PC-3 (cell line): Measurements from ENCODE around the gene SGTA. TPM values are rescaled to one million over a fixed set of nuclear protein-coding genes. Genes with fewer than 3 reads are reported as not detected.

ENCODE experiments used
- ATAC-seq: fragments of 200-7000 bp; cut with Tn5 transposase; 2 replicates; pipeline ENCODE4 v1.9.1; 2020; ENCODE audit warnings: mild to moderate bottlenecking, moderate library complexity
- BruUV-seq: library from RNA; stranded (reverse); fragments of 400-500 nt; replicated peaks from 2 replicates; lab custom pipeline; 2021; lab: Mats Ljungman, UMichigan
- CTCF ChIA-PET: fragments of 300-600 bp; sonication (Branson Sonifier 250); formaldehyde crosslinking; loops from one replicate; lab custom pipeline; 2022; ENCODE audit warnings: antibody characterized with exemption; lab: Charles Lee
- POLR2A ChIA-PET: fragments of 300-600 bp; sonication (Branson Sonifier 250); formaldehyde crosslinking; loops from one replicate; lab custom pipeline; 2022; ENCODE audit warnings: antibody characterized with exemption; ENCODE audit not compliant: unreplicated experiment; lab: Charles Lee
- DNase-seq: peaks from one replicate; pipeline ENCODE4 v3.0.0-alpha.2; 2015
- H2AFZ ChIP-seq: fragments of 300-600 bp; sonication (generic); 2 replicates; pipeline ENCODE4 v1.6.0; 2016; ENCODE audit warnings: antibody characterized with exemption, low read length
- H3F3A ChIP-seq: fragments of 300-600 bp; sonication (generic); one replicate; pipeline ENCODE4 v1.6.0; 2017; ENCODE audit warnings: antibody characterized with exemption, low read length, control low read depth, mild to moderate bottlenecking; ENCODE audit not compliant: unreplicated experiment
- H3K27ac ChIP-seq: fragments of 300-600 bp; sonication (generic); 2 replicates; pipeline ENCODE4 v1.5.1; 2016; ENCODE audit warnings: mild to moderate bottlenecking, low read length
- H3K27me3 ChIP-seq: fragments of 300-600 bp; sonication (generic); 2 replicates; pipeline ENCODE4 v1.6.1; 2016; ENCODE audit warnings: low read length, mixed read lengths
- H3K36me3 ChIP-seq: fragments of 300-600 bp; sonication (generic); 2 replicates; pipeline ENCODE4 v1.6.1; 2016; ENCODE audit warnings: low read depth, mixed run types, low read length, mixed read lengths
- H3K4me1 ChIP-seq: fragments of 300-600 bp; sonication (generic); 2 replicates; pipeline ENCODE4 v1.5.1; 2016; ENCODE audit warnings: low read length; ENCODE audit not compliant: insufficient read depth
- H3K4me2 ChIP-seq: fragments of 300-600 bp; sonication (generic); 2 replicates; pipeline ENCODE4 v1.6.0; 2016; ENCODE audit warnings: low read length
- H3K4me3 ChIP-seq: fragments of 300-600 bp; sonication (generic); 2 replicates; pipeline ENCODE4 v1.5.1; 2016; ENCODE audit warnings: mild to moderate bottlenecking, low read length, mixed read lengths
- H3K79me2 ChIP-seq: fragments of 300-600 bp; sonication (generic); 2 replicates; pipeline ENCODE4 v1.6.1; 2017; ENCODE audit warnings: low read length, mixed read lengths
- H3K9ac ChIP-seq: fragments of 300-600 bp; sonication (generic); 2 replicates; pipeline ENCODE4 v1.6.0; 2016; ENCODE audit warnings: mild to moderate bottlenecking, low read length
- H3K9me2 ChIP-seq: fragments of 300-600 bp; sonication (generic); replicated peaks from 2 replicates; pipeline ENCODE4 v1.6.1; 2016; ENCODE audit warnings: mixed run types, low read length, mixed read lengths
- H3K9me3 ChIP-seq: fragments of 300-600 bp; sonication (generic); 2 replicates; pipeline ENCODE4 v1.6.1; 2016; ENCODE audit warnings: low read length, mixed read lengths
- H4K20me1 ChIP-seq: fragments of 300-600 bp; sonication (generic); 2 replicates; pipeline ENCODE4 v1.6.1; 2016; ENCODE audit warnings: low read length, mixed read lengths
- EZH2 ChIP-seq: fragments of 300-600 bp; sonication (generic); IDR thresholded peaks from one replicate; pipeline ENCODE4 v1.6.1; 2017; ENCODE audit warnings: antibody characterized with exemption, mild to moderate bottlenecking, low read length; ENCODE audit not compliant: unreplicated experiment
- EZH2phosphoT487 ChIP-seq: fragments of 300-600 bp; sonication (generic); IDR thresholded peaks from 2 replicates; pipeline ENCODE4 v1.6.1; 2018; ENCODE audit warnings: mild to moderate bottlenecking, antibody characterized with exemption, low read length, borderline replicate concordance
- intact Hi-C: fragments of 100-400 bp; cut with micrococcal nuclease; formaldehyde crosslinking; loops from 2 replicates; pipeline ENCODE4 v1.9.0; 2023
- total RNA-seq: library from RNA; depleted of rRNA; stranded (reverse); fragments of >200 nt; gene quantifications from 2 replicates; pipeline ENCODE4 v1.2.3, GENCODE V29; 2014
- TF ChIP-seq, protein P1 (sequence below): fragments of 300-600 bp; sonication (generic); conservative IDR thresholded peaks from 2 replicates; pipeline ENCODE4 v1.5.1; 2017; ENCODE audit warnings: antibody characterized with exemption, low read depth, mild to moderate bottlenecking, low read length

SGTA gene
- total RNA-seq, 1 experiment from 2014 or later = 78.6 TPM

- Histone ChIP-seq H3K4me1 (no peaks in the 10 kb centered on the region), H3K4me3 (no peak overlapping the region), H3K27ac (no peak overlapping the region), H2AFZ (no peak overlapping the region), H3K27me3 (no peaks in the 10 kb centered on the region), H3K36me3 (no peaks in the 10 kb centered on the region; the same call in 1 of the 2 replicates), H4K20me1 (no peaks in the 10 kb centered on the region), H3F3A (no peaks in the 10 kb centered on the region), H3K4me2 (no peak overlapping the region), H3K9ac (no peak overlapping the region), H3K9me3 (no peaks in the 10 kb centered on the region), H3K9me2 (no peaks in the 10 kb centered on the region), H3K79me2 (peaks cover 17% of the 10 kb centered on the region)
- no peak for ATAC-seq
- TF ChIP-seq, protein P1, sequence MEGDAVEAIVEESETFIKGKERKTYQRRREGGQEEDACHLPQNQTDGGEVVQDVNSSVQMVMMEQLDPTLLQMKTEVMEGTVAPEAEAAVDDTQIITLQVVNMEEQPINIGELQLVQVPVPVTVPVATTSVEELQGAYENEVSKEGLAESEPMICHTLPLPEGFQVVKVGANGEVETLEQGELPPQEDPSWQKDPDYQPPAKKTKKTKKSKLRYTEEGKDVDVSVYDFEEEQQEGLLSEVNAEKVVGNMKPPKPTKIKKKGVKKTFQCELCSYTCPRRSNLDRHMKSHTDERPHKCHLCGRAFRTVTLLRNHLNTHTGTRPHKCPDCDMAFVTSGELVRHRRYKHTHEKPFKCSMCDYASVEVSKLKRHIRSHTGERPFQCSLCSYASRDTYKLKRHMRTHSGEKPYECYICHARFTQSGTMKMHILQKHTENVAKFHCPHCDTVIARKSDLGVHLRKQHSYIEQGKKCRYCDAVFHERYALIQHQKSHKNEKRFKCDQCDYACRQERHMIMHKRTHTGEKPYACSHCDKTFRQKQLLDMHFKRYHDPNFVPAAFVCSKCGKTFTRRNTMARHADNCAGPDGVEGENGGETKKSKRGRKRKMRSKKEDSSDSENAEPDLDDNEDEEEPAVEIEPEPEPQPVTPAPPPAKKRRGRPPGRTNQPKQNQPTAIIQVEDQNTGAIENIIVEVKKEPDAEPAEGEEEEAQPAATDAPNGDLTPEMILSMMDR = no peak
- TF ChIP-seq EZH2 = no peak
- no peak for TF ChIP-seq EZH2phosphoT487
- BruUV-seq = no TSS peak
- DNase-seq = no peak
- intact Hi-C loops = no loop called here
- POLR2A ChIA-PET = no interaction called here
- CTCF ChIA-PET = no interaction called here
Observed at GRCh38 chr19:2766594-2767372, 16.3 kb downstream of the SGTA start.

- Histone ChIP-seq H3K27me3 (no peaks in the 10 kb centered on the region), H3K27ac (no peak overlapping the region), H3K9me2 (no peaks in the 10 kb centered on the region), H3F3A (no peaks in the 10 kb centered on the region), H3K79me2 (peaks cover 5% of the 10 kb centered on the region), H3K9me3 (no peaks in the 10 kb centered on the region), H3K4me1 (no peaks in the 10 kb centered on the region), H3K9ac (no peak overlapping the region), H3K4me2 (no peak overlapping the region), H4K20me1 (no peaks in the 10 kb centered on the region), H3K4me3 (no peak overlapping the region), H2AFZ (no peak overlapping the region), H3K36me3 (no peaks in the 10 kb centered on the region; the same call in 1 of the 2 replicates)
- TF ChIP-seq EZH2 = no peak
- ChIA-PET POLR2A (no interaction called here), CTCF (no interaction called here)
- ATAC-seq (no peak), DNase-seq (no peak)
- intact Hi-C loops = no loop called here
- BruUV-seq = no TSS peak
Observed at GRCh38 chr19:2765376-2765775, 17.7 kb downstream of the SGTA start.

DNA sequence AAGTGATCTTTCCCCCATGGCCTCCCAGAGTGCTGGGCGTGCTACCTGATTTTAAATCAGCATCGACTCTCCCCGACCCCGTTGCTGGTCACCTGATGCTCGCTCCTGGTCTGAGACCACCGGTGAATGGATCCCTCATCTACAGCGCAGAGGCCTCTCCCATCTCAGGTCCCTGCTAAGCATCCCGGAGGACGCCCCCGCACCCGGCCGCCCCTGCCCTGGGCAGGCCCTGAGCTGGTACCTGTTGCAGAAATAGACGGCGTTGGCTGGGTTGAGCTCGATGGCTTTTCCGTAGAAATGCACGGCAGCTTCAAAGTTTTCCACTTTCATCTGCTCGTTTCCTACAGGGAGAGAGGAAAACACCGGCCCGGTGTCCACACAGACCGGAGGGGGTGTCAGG, 18.1 kb downstream of the SGTA start:
- no peaks in the 10 kb centered on the region for H3K27me3 ChIP-seq
- no peak for TF ChIP-seq EZH2
- no peak for TF ChIP-seq EZH2phosphoT487
- TF ChIP-seq, protein P1 = no peak
- no peak overlapping the region for H3K4me3 ChIP-seq
- H3F3A ChIP-seq = no peaks in the 10 kb centered on the region
- H3K4me2 ChIP-seq = no peak overlapping the region
- ATAC-seq (no peak), DNase-seq (no peak)
- no TSS peak for BruUV-seq
- ChIA-PET POLR2A (no interaction called here), CTCF (no interaction called here)
- peaks cover 1% of the 10 kb centered on the region for H3K79me2 ChIP-seq
- H3K4me1 ChIP-seq = no peaks in the 10 kb centered on the region
- no peaks in the 10 kb centered on the region for H3K9me3 ChIP-seq
- intact Hi-C loops = no loop called here
- no peaks in the 10 kb centered on the region for H4K20me1 ChIP-seq
- no peaks in the 10 kb centered on the region for H3K9me2 ChIP-seq
- H3K27ac ChIP-seq = no peak overlapping the region
- no peak overlapping the region for H3K9ac ChIP-seq
- no peaks in the 10 kb centered on the region; the same call in 1 of the 2 replicates for H3K36me3 ChIP-seq
- no peak overlapping the region for H2AFZ ChIP-seq
